Activated T-cell treated with anti-CD3 and anti-CD28 coated beads for 4 hours (primary cell): ENCODE data around the gene UPF2.
A peak's percentile ranks its signal among the peaks of the same experiment; 100 is the strongest.

ENCODE experiments used
- DNase-seq: peaks from one replicate; pipeline ENCODE4 v3.0.0-alpha.2; 2020

The UPF2 gene

GRCh38 chr10:11881477-11882417 is 160.9 kb downstream of the UPF2 start:
- DNase-seq = no peak

- no peak for DNase-seq
Observed at GRCh38 chr10:11881030-11881476, 161.6 kb downstream of the UPF2 start.

- DNase-seq = no peak
Observed at GRCh38 chr10:11880151-11881029, 162.2 kb downstream of the UPF2 start.

- DNase-seq = no peak
Observed at GRCh38 chr10:11879387-11880094, 163.1 kb downstream of the UPF2 start.

- no peak for DNase-seq
Observed at GRCh38 chr10:11878776-11879175, 163.8 kb downstream of the UPF2 start.

- no peak for DNase-seq
Observed at GRCh38 chr10:11877591-11877905, 165.1 kb downstream of the UPF2 start.

- no peak for DNase-seq
Observed at GRCh38 chr10:11876805-11877590, 165.6 kb downstream of the UPF2 start.

- DNase-seq = no peak
Observed at GRCh38 chr10:11876324-11876723, 166.3 kb downstream of the UPF2 start.

- no peak for DNase-seq
Observed at GRCh38 chr10:11875494-11876281, 166.9 kb downstream of the UPF2 start.

- DNase-seq = peak; percentile 40
Observed at GRCh38 chr10:11874568-11875493, 167.8 kb downstream of the UPF2 start.

- no peak for DNase-seq
Observed at GRCh38 chr10:11871466-11871865, 171.1 kb downstream of the UPF2 start.

GRCh38 chr10:11870900-11871400 is 171.7 kb downstream of the UPF2 start:
- DNase-seq = no peak

GRCh38 chr10:11870461-11870780 is 172.2 kb downstream of the UPF2 start:
- no peak for DNase-seq
